Activated T-cell treated with anti-CD3 and anti-CD28 coated beads for 1 hour (primary cell): ENCODE results near the gene BEND4.

Source experiments
- DNase-seq: peaks from one replicate; pipeline ENCODE4 v3.0.0-alpha.2; 2020; ENCODE audit warnings: low read depth

BEND4 gene

GRCh38 chr4:42104521-42104920, 47.9 kb downstream of the BEND4 start:
- DNase-seq, result no peak

GRCh38 chr4:42101446-42101975, 50.9 kb downstream of the BEND4 start:
- DNase-seq, result no peak

- no peak for DNase-seq
Measured at GRCh38 chr4:42088386-42088785, 64.1 kb downstream of the BEND4 start.

- DNase-seq, result no peak
Measured at GRCh38 chr4:42083816-42084215, 68.6 kb downstream of the BEND4 start.

GRCh38 chr4:42080306-42080705, 72.1 kb downstream of the BEND4 start:
- DNase-seq, result no peak

- DNase-seq, result no peak
Measured at GRCh38 chr4:42078184-42078801, 74.2 kb downstream of the BEND4 start.

- no peak for DNase-seq
Measured at GRCh38 chr4:42074294-42074693, 78.2 kb downstream of the BEND4 start.

GRCh38 chr4:42070463-42070862, 82.0 kb downstream of the BEND4 start:
- DNase-seq, result no peak

GRCh38 chr4:42067264-42067663, 85.2 kb downstream of the BEND4 start:
- no peak for DNase-seq

GRCh38 chr4:42066402-42066801, 86.1 kb downstream of the BEND4 start:
- no peak for DNase-seq
